Measurements from ENCODE around the gene FBLL1. TPM values are rescaled to one million over a fixed set of nuclear protein-coding genes. Genes with fewer than 3 reads are reported as not detected.

The FBLL1 gene
- total RNA-seq, 1 experiment from 2014 or later, result 7.5 TPM

DNA sequence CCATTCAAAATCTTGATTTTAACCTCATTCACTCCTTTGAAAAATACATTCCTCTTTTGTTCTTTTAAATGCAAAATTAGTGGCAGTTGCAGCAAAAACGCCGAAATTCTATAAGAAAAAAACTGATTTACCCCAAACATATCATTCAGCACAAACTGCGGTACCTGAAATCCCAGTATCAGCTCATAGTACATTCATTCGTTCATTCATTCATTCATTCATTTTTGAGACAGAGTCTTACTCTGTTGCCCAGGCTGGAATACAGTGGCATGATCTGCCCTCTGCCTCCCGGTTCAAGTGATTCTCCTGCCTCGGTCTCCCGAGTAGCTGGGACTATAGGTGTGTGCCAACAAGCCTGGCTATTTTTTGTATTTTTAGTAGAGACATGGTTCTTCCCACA is 20.4 kb downstream of the FBLL1 start:
- TF ChIP-seq, protein P1, sequence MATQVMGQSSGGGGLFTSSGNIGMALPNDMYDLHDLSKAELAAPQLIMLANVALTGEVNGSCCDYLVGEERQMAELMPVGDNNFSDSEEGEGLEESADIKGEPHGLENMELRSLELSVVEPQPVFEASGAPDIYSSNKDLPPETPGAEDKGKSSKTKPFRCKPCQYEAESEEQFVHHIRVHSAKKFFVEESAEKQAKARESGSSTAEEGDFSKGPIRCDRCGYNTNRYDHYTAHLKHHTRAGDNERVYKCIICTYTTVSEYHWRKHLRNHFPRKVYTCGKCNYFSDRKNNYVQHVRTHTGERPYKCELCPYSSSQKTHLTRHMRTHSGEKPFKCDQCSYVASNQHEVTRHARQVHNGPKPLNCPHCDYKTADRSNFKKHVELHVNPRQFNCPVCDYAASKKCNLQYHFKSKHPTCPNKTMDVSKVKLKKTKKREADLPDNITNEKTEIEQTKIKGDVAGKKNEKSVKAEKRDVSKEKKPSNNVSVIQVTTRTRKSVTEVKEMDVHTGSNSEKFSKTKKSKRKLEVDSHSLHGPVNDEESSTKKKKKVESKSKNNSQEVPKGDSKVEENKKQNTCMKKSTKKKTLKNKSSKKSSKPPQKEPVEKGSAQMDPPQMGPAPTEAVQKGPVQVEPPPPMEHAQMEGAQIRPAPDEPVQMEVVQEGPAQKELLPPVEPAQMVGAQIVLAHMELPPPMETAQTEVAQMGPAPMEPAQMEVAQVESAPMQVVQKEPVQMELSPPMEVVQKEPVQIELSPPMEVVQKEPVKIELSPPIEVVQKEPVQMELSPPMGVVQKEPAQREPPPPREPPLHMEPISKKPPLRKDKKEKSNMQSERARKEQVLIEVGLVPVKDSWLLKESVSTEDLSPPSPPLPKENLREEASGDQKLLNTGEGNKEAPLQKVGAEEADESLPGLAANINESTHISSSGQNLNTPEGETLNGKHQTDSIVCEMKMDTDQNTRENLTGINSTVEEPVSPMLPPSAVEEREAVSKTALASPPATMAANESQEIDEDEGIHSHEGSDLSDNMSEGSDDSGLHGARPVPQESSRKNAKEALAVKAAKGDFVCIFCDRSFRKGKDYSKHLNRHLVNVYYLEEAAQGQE (IDR thresholded peaks at IDR 0.05; ENCODE audit: insufficient read depth in 1 of 2, low read depth in 2 of 2, low read length in 1 of 2), result no peak
- no peak for TF ChIP-seq SIN3A (IDR thresholded peaks at IDR 0.05; ENCODE audit: borderline replicate concordance, insufficient read depth, low read depth, low read length)
- TF ChIP-seq POLR2AphosphoS5 (IDR thresholded peaks at IDR 0.05; ENCODE audit: low read depth, low read length), result no peak
- no peak for TF ChIP-seq CTCF (IDR thresholded peaks at IDR 0.05)
- TF ChIP-seq TCF7L2 (IDR thresholded peaks at IDR 0.05; ENCODE audit: low read depth, low read length), result no peak
- Histone ChIP-seq H3K9me3 (ENCODE audit: control insufficient read depth, insufficient read depth, low read depth, low read length) (no peaks in the 10 kb centered on the region), H3K27me3 (ENCODE audit: control insufficient read depth, insufficient read depth, low read length) (no peaks in the 10 kb centered on the region), H3K4me1 (ENCODE audit: control insufficient read depth, insufficient read depth, low read length) (no peaks in the 10 kb centered on the region), H3K4me3 (ENCODE audit: low read depth in 2 of 2, low read length in 2 of 2) (no peak overlapping the region), H3K27ac (ENCODE audit: low read length) (no peak overlapping the region), H3K36me3 (ENCODE audit: control insufficient read depth, insufficient read depth, low read length) (peaks cover 5% of the 10 kb centered on the region)
- BruUV-seq (replicated peaks), result no TSS peak
- no peak for ATAC-seq
- intact Hi-C loops (cut with micrococcal nuclease; ENCODE audit: unreplicated experiment) (no loop called here), in situ Hi-C loops (cut with HindIII; ENCODE audit: low pct_unique_long_range_greater_than_20kb, low sequenced_read_pairs) (no loop called here)
- ChIA-PET CTCF (no interaction called here), POLR2A (no interaction called here)
- no peak for DNase-seq (ENCODE audit: low read depth, low spot score)

GRCh38 chr5:168550656-168551055 is 21.6 kb downstream of the FBLL1 start:
- peaks cover 8% of the 10 kb centered on the region for H3K36me3 ChIP-seq (ENCODE audit: control insufficient read depth, insufficient read depth, low read length)
- ChIA-PET POLR2A (no interaction called here), CTCF (no interaction called here)
- no peak overlapping the region for H3K4me3 ChIP-seq (ENCODE audit: low read depth in 2 of 2, low read length in 2 of 2)
- no peak for TF ChIP-seq TCF7L2 (IDR thresholded peaks at IDR 0.05; ENCODE audit: low read depth, low read length)
- TF ChIP-seq, protein P1 (IDR thresholded peaks at IDR 0.05; ENCODE audit: insufficient read depth in 1 of 2, low read depth in 2 of 2, low read length in 1 of 2), result no peak
- no peak for TF ChIP-seq CTCF (IDR thresholded peaks at IDR 0.05)
- TF ChIP-seq SIN3A (IDR thresholded peaks at IDR 0.05; ENCODE audit: borderline replicate concordance, insufficient read depth, low read depth, low read length), result no peak
- no peak for TF ChIP-seq POLR2AphosphoS5 (IDR thresholded peaks at IDR 0.05; ENCODE audit: low read depth, low read length)
- DNase-seq (ENCODE audit: low read depth, low spot score) (no peak), ATAC-seq (no peak)
- no peaks in the 10 kb centered on the region for H3K4me1 ChIP-seq (ENCODE audit: control insufficient read depth, insufficient read depth, low read length)
- no peak overlapping the region for H3K27ac ChIP-seq (ENCODE audit: low read length)
- no peaks in the 10 kb centered on the region for H3K9me3 ChIP-seq (ENCODE audit: control insufficient read depth, insufficient read depth, low read depth, low read length)
- in situ Hi-C loops (cut with HindIII; ENCODE audit: low pct_unique_long_range_greater_than_20kb, low sequenced_read_pairs) (no loop called here), intact Hi-C loops (cut with micrococcal nuclease; ENCODE audit: unreplicated experiment) (no loop called here)
- no TSS peak for BruUV-seq (replicated peaks)
- H3K27me3 ChIP-seq (ENCODE audit: control insufficient read depth, insufficient read depth, low read length), result no peaks in the 10 kb centered on the region

All from Panc1 (cell line).